A673 (cell line): ENCODE results near the gene PMEPA1. TPM values are rescaled to one million over a fixed set of nuclear protein-coding genes. Genes with fewer than 3 reads are reported as not detected.

ENCODE experiments used
- BruUV-seq: library from RNA; stranded (reverse); fragments of 400-500 nt; replicated peaks from 2 replicates; lab custom pipeline; 2021; lab: Mats Ljungman, UMichigan
- CTCF ChIA-PET: fragments of 300-600 bp; sonication (Branson Sonifier 250); formaldehyde crosslinking; loops from one replicate; lab custom pipeline; 2022; ENCODE audit warnings: antibody characterized with exemption; lab: Charles Lee
- POLR2A ChIA-PET: fragments of 300-600 bp; sonication (Branson Sonifier 250); formaldehyde crosslinking; loops from one replicate; lab custom pipeline; 2022; ENCODE audit warnings: antibody characterized with exemption; ENCODE audit not compliant: low non-redundant PET; lab: Charles Lee
- DNase-seq: peaks from one replicate; pipeline ENCODE4 v3.0.0-alpha.2; 2015; ENCODE audit warnings: low spot score
- H3K27ac ChIP-seq: fragments of 200-600 bp; sonication (generic); 2 replicates; pipeline ENCODE4 v1.5.1; 2016; ENCODE audit warnings: mixed run types, low read depth, mild to moderate bottlenecking, mixed read lengths, antibody characterized with exemption, low read length; ENCODE audit not compliant: poor library complexity, severe bottlenecking
- H3K27me3 ChIP-seq: fragments of 200-600 bp; sonication (generic); replicated peaks from 2 replicates; pipeline ENCODE4 v1.6.1; 2017; ENCODE audit warnings: mixed run types, low read depth, mild to moderate bottlenecking, mixed read lengths, antibody characterized with exemption, low read length; ENCODE audit not compliant: insufficient read depth, poor library complexity
- H3K36me3 ChIP-seq: fragments of 200-600 bp; sonication (generic); 2 replicates; pipeline ENCODE4 v1.6.1; 2016; ENCODE audit warnings: mixed run types, mild to moderate bottlenecking, mixed read lengths, antibody characterized with exemption, low read length; ENCODE audit not compliant: insufficient read depth, poor library complexity, severe bottlenecking
- H3K4me1 ChIP-seq: fragments of 200-600 bp; sonication (generic); 2 replicates; pipeline ENCODE4 v1.6.1; 2017; ENCODE audit warnings: mixed run types, mild to moderate bottlenecking, mixed read lengths, antibody characterized with exemption, low read length; ENCODE audit not compliant: insufficient read depth, poor library complexity, severe bottlenecking
- H3K4me3 ChIP-seq: fragments of 200-600 bp; sonication (generic); 2 replicates; pipeline ENCODE4 v1.5.1; 2016; ENCODE audit warnings: low read depth, mixed run types, mild to moderate bottlenecking, mixed read lengths, low read length; ENCODE audit not compliant: poor library complexity, severe bottlenecking
- H3K9me3 ChIP-seq: fragments of 200-600 bp; sonication (generic); 2 replicates; pipeline ENCODE4 v1.6.1; 2016; ENCODE audit warnings: mixed run types, low read depth, mild to moderate bottlenecking, mixed read lengths, antibody characterized with exemption, low read length; ENCODE audit not compliant: poor library complexity, severe bottlenecking
- EZH2 ChIP-seq: fragments of 200-600 bp; sonication (generic); IDR thresholded peaks from 2 replicates; pipeline ENCODE4 v1.6.1; 2017; ENCODE audit warnings: borderline replicate concordance, low read depth, mild to moderate bottlenecking, mixed read lengths, antibody characterized with exemption, low read length; ENCODE audit not compliant: poor library complexity, severe bottlenecking
- intact Hi-C: fragments of 100-400 bp; cut with micrococcal nuclease; formaldehyde crosslinking; loops from one replicate; pipeline ENCODE4 v1.10.0; 2022; ENCODE audit not compliant: unreplicated experiment
- total RNA-seq: library from RNA; stranded (reverse); gene quantifications from 2 replicates; pipeline ENCODE4 v1.2.3, GENCODE V29; 2021
- TF ChIP-seq, protein P1 (sequence below): fragments of 300-800, 200-600 bp; sonication (generic); conservative IDR thresholded peaks from 2 replicates; pipeline ENCODE4 v1.5.1; 2017; ENCODE audit warnings: low read depth, mild to moderate bottlenecking, antibody characterized with exemption, low read length, moderate library complexity, mixed read lengths

PMEPA1 gene
- total RNA-seq, 1 experiment from 2014 or later: 9.7 TPM

DNA sequence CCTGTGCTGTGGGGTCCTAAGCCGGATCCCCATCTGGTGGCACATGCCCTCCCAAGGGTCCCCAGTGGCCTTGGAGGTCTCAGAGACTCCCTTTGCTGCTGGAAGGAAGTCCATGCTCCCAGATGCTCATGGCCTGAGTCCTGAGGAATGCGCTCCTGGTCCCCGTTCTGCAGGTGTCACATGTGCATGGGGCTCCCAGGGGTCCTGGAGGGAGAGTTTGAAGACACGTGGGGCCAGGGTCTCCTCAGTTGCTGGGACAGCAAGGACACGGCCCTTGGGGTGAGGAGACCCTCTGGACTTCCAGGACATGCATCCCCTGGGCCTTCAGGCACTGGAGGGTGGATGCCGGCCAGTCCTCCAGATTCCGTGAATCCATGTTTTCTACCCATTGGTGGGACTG, 101.3 kb downstream of the PMEPA1 start:
- POLR2A ChIA-PET: no interaction called here
- no peak overlapping the region for H3K4me3 ChIP-seq
- H3K36me3 ChIP-seq: no peaks in the 10 kb centered on the region
- intact Hi-C loops: no loop called here
- no peak overlapping the region for H3K27ac ChIP-seq
- BruUV-seq: no TSS peak
- H3K27me3 ChIP-seq: no peaks in the 10 kb centered on the region
- CTCF ChIA-PET: no interaction called here
- no peak for DNase-seq
- TF ChIP-seq, protein P1, sequence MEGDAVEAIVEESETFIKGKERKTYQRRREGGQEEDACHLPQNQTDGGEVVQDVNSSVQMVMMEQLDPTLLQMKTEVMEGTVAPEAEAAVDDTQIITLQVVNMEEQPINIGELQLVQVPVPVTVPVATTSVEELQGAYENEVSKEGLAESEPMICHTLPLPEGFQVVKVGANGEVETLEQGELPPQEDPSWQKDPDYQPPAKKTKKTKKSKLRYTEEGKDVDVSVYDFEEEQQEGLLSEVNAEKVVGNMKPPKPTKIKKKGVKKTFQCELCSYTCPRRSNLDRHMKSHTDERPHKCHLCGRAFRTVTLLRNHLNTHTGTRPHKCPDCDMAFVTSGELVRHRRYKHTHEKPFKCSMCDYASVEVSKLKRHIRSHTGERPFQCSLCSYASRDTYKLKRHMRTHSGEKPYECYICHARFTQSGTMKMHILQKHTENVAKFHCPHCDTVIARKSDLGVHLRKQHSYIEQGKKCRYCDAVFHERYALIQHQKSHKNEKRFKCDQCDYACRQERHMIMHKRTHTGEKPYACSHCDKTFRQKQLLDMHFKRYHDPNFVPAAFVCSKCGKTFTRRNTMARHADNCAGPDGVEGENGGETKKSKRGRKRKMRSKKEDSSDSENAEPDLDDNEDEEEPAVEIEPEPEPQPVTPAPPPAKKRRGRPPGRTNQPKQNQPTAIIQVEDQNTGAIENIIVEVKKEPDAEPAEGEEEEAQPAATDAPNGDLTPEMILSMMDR: no peak
- TF ChIP-seq EZH2: no peak
- H3K4me1 ChIP-seq: no peaks in the 10 kb centered on the region
- no peaks in the 10 kb centered on the region for H3K9me3 ChIP-seq

DNA sequence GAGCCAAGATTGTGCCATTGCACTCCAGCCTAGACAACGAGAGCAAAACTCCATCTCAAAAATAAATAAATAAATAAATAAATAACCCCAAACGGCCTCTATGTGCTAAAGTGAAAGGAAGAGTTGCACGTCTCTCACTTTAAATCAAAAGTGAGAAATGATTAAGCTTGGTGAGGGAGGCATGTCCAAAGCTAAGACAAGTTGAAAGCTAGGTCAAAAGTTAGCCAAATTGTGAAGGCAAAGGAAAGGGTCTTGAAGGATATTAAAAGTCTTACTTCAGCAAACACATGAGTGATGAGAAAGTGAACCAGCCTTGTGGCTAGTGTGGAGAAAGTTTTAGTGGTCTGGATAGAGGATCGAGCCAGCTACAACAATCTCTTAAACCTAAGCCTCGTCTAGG, 103.9 kb downstream of the PMEPA1 start:
- H3K4me1 ChIP-seq: no peaks in the 10 kb centered on the region
- DNase-seq: no peak
- no peak for TF ChIP-seq EZH2
- TF ChIP-seq, protein P1: no peak
- H3K9me3 ChIP-seq: no peaks in the 10 kb centered on the region
- H3K4me3 ChIP-seq: no peak overlapping the region
- no peaks in the 10 kb centered on the region for H3K36me3 ChIP-seq
- H3K27ac ChIP-seq: no peak overlapping the region
- POLR2A ChIA-PET: no interaction called here
- CTCF ChIA-PET: no interaction called here
- BruUV-seq: no TSS peak
- H3K27me3 ChIP-seq: no peaks in the 10 kb centered on the region
- intact Hi-C loops: no loop called here

DNA sequence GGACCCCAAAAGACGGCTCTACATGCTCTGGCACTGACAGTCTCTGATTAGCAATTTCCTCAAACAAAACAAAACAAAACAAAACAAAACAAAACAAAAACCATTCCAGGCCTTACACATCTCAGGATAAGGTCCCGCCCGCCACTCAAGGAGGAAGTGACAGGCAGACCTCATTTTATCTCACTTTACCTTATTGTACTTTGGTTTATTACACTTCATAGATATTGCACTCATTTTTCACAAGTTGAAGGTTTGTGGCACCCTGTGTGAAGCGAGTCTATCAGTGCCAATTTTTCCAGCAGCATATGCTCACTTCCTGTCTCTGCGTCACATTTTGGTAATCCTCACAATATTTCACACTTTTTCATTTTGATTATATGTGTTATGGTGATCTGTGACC, 104.8 kb downstream of the PMEPA1 start:
- TF ChIP-seq EZH2: no peak
- TF ChIP-seq, protein P1: no peak
- DNase-seq: no peak
- Histone ChIP-seq H3K4me3 (no peak overlapping the region), H3K27ac (no peak overlapping the region), H3K4me1 (no peaks in the 10 kb centered on the region), H3K36me3 (no peaks in the 10 kb centered on the region), H3K9me3 (no peaks in the 10 kb centered on the region), H3K27me3 (no peaks in the 10 kb centered on the region)
- ChIA-PET CTCF (no interaction called here), POLR2A (no interaction called here)
- intact Hi-C loops: no loop called here
- BruUV-seq: no TSS peak
